Measurements from ENCODE around the gene ETS1.

ETS1 gene

GRCh38 chr11:128618603-128619002 lies 31.2 kb upstream of the ETS1 start:
- DNase-seq = no peak

- peak; percentile 64 for DNase-seq
These were observed 28.8 kb upstream of the ETS1 start for GRCh38 chr11:128616161-128616560.

GRCh38 chr11:128615612-128616011 lies 28.3 kb upstream of the ETS1 start:
- no peak for DNase-seq

GRCh38 chr11:128615076-128615475 lies 27.7 kb upstream of the ETS1 start:
- no peak for DNase-seq

GRCh38 chr11:128614026-128614425 lies 26.7 kb upstream of the ETS1 start:
- DNase-seq = no peak

GRCh38 chr11:128613300-128613995 lies 26.1 kb upstream of the ETS1 start:
- DNase-seq = no peak

GRCh38 chr11:128610721-128611617 lies 23.6 kb upstream of the ETS1 start:
- peak; percentile 24 for DNase-seq

- DNase-seq = no peak
These were observed 22.4 kb upstream of the ETS1 start for GRCh38 chr11:128609785-128610184.

GRCh38 chr11:128608746-128609407 lies 21.5 kb upstream of the ETS1 start:
- no peak for DNase-seq

- DNase-seq = peak; percentile 21
These were observed 20.5 kb upstream of the ETS1 start for GRCh38 chr11:128607819-128608218.

GRCh38 chr11:128604723-128605122 lies 17.4 kb upstream of the ETS1 start:
- DNase-seq = no peak

GRCh38 chr11:128603752-128604414 lies 16.5 kb upstream of the ETS1 start:
- peak; percentile 11 for DNase-seq

GRCh38 chr11:128603003-128603696 lies 15.8 kb upstream of the ETS1 start:
- no peak for DNase-seq

- no peak for DNase-seq
These were observed 12.4 kb upstream of the ETS1 start for GRCh38 chr11:128599729-128600128.

- DNase-seq = no peak
These were observed 11.3 kb upstream of the ETS1 start for GRCh38 chr11:128598506-128599150.

- no peak for DNase-seq
These were observed 10.7 kb upstream of the ETS1 start for GRCh38 chr11:128598096-128598495.

GRCh38 chr11:128597209-128597608 lies 9.9 kb upstream of the ETS1 start:
- no peak for DNase-seq

GRCh38 chr11:128596250-128596649 lies 8.9 kb upstream of the ETS1 start:
- no peak for DNase-seq

GRCh38 chr11:128595775-128596174 lies 8.4 kb upstream of the ETS1 start:
- DNase-seq = no peak

GRCh38 chr11:128595221-128595620 lies 7.9 kb upstream of the ETS1 start:
- no peak for DNase-seq

- DNase-seq = no peak
These were observed 6.9 kb upstream of the ETS1 start for GRCh38 chr11:128594226-128594625.

- DNase-seq = no peak
These were observed 5.9 kb upstream of the ETS1 start for GRCh38 chr11:128593281-128593680.
